ENCODE data around the gene RBM27.

DNA sequence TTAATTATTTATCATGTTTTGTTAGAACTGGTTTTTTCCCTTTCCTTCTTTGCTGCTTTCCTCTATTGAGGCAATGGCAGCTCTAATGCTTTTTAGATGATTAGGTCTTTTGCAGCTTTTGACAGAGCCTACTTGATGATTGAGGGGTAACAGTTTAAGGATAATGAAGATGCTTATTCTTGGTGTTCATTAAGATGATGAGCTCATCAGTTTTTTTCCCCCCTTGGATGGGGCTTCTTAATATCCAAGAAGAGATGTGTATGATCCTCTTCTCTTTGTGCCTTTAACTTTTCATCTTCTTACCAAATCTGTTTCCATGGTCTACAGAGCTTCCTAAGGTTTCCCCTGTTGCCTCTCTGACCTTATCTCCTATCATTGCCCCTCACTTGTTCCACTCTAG lies 15.8 kb downstream of the RBM27 start:
- TF ChIP-seq, protein P1, sequence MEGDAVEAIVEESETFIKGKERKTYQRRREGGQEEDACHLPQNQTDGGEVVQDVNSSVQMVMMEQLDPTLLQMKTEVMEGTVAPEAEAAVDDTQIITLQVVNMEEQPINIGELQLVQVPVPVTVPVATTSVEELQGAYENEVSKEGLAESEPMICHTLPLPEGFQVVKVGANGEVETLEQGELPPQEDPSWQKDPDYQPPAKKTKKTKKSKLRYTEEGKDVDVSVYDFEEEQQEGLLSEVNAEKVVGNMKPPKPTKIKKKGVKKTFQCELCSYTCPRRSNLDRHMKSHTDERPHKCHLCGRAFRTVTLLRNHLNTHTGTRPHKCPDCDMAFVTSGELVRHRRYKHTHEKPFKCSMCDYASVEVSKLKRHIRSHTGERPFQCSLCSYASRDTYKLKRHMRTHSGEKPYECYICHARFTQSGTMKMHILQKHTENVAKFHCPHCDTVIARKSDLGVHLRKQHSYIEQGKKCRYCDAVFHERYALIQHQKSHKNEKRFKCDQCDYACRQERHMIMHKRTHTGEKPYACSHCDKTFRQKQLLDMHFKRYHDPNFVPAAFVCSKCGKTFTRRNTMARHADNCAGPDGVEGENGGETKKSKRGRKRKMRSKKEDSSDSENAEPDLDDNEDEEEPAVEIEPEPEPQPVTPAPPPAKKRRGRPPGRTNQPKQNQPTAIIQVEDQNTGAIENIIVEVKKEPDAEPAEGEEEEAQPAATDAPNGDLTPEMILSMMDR (IDR thresholded peaks at IDR 0.05): no peak
- TF ChIP-seq GATA2 (CRISPR knock-in tag; IDR thresholded peaks at IDR 0.05) (no peak), SIN3A (IDR thresholded peaks at IDR 0.05; ENCODE audit: borderline replicate concordance, low read depth, low read length) (no peak)
- TF ChIP-seq, protein P2, sequence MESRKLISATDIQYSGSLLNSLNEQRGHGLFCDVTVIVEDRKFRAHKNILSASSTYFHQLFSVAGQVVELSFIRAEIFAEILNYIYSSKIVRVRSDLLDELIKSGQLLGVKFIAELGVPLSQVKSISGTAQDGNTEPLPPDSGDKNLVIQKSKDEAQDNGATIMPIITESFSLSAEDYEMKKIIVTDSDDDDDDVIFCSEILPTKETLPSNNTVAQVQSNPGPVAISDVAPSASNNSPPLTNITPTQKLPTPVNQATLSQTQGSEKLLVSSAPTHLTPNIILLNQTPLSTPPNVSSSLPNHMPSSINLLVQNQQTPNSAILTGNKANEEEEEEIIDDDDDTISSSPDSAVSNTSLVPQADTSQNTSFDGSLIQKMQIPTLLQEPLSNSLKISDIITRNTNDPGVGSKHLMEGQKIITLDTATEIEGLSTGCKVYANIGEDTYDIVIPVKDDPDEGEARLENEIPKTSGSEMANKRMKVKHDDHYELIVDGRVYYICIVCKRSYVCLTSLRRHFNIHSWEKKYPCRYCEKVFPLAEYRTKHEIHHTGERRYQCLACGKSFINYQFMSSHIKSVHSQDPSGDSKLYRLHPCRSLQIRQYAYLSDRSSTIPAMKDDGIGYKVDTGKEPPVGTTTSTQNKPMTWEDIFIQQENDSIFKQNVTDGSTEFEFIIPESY (IDR thresholded peaks at IDR 0.05; ENCODE audit: borderline replicate concordance, low read depth): no peak
- TF ChIP-seq, protein P3, sequence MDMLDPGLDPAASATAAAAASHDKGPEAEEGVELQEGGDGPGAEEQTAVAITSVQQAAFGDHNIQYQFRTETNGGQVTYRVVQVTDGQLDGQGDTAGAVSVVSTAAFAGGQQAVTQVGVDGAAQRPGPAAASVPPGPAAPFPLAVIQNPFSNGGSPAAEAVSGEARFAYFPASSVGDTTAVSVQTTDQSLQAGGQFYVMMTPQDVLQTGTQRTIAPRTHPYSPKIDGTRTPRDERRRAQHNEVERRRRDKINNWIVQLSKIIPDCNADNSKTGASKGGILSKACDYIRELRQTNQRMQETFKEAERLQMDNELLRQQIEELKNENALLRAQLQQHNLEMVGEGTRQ (IDR thresholded peaks at IDR 0.05; ENCODE audit: borderline replicate concordance, low read depth, low read length): no peak
